ENCODE measurements around the gene GABRB3. TPM values are rescaled to one million over a fixed set of nuclear protein-coding genes. Genes with fewer than 3 reads are reported as not detected.

The GABRB3 gene
- total and polyA plus RNA-seq, 2 donors (not counting 3 experiments of a cell fraction or from before 2014, with no cell fraction given): 0.03 TPM; not detected in 1

GRCh38 chr15:26564361-26564760 lies 208.5 kb downstream of the GABRB3 start:
- ChIA-PET POLR2A (no interaction called here), CTCF (no interaction called here)

More at GRCh38 chr15:26564361-26564760, 208.5 kb downstream of the GABRB3 start:
- H3K79me2 ChIP-seq (ENCODE audit: control insufficient read depth, insufficient read depth, low read length): no peaks in the 10 kb centered on the region
- TF ChIP-seq GATA2 (IDR thresholded peaks at IDR 0.05; ENCODE audit: insufficient read depth, insufficient read length, low read depth, low read length): no peak
- TF ChIP-seq POLR2AphosphoS5 (IDR thresholded peaks at IDR 0.05; ENCODE audit: insufficient read depth, low read depth, low read length): no peak
- TF ChIP-seq CTCF (IDR thresholded peaks at IDR 0.05; ENCODE audit: extremely low read depth in 1 of 2, insufficient read depth in 1 of 2, low read depth in 1 of 2, low read length in 2 of 2): no peak
- TF ChIP-seq MYC (IDR thresholded peaks at IDR 0.05; ENCODE audit: low read depth, low read length): no peak
- no peak for TF ChIP-seq POLR2A (IDR thresholded peaks at IDR 0.05; ENCODE audit: low read depth, low read length)
- TF ChIP-seq MAX (IDR thresholded peaks at IDR 0.05; ENCODE audit: insufficient read depth, insufficient read length): no peak
- no peak for TF ChIP-seq JUN (IDR thresholded peaks at IDR 0.05; ENCODE audit: borderline replicate concordance, insufficient read depth, insufficient read length, low read depth)
- TF ChIP-seq EZH2 (IDR thresholded peaks at IDR 0.05; ENCODE audit: borderline replicate concordance, low read depth, low read length, severe bottlenecking): no peak
- no peak for TF ChIP-seq FOS (IDR thresholded peaks at IDR 0.05; ENCODE audit: borderline replicate concordance, insufficient read depth, low read length)
- dilution Hi-C loops (cut with MboI; ENCODE audit: extremely low pct_ligation_motif_present, low sequenced_read_pairs): no loop called here
- peaks cover 12% of the 10 kb centered on the region for H3K9me3 ChIP-seq (replicated peaks; ENCODE audit: control insufficient read depth, insufficient read depth, low read length)
- H3K4me3 ChIP-seq (replicated peaks in 1 of 3; ENCODE audit: insufficient read depth in 1 of 3, low read depth in 1 of 3, low read length in 3 of 3): no peak overlapping the region
- H3K27ac ChIP-seq (ENCODE audit: insufficient read depth, low read depth, low read length): no peak overlapping the region
- H3K9me1 ChIP-seq (replicated peaks; ENCODE audit: control insufficient read depth, extremely low read depth, insufficient read depth, low read length): no peaks in the 10 kb centered on the region
- no peaks in the 10 kb centered on the region for H3K27me3 ChIP-seq (ENCODE audit: control insufficient read depth in 2 of 2, insufficient read depth in 2 of 2, low read length in 2 of 2)
- no peaks in the 10 kb centered on the region for H4K20me1 ChIP-seq (replicated peaks; ENCODE audit: control insufficient read depth, extremely low read depth, insufficient read depth, low read length)
- no peaks in the 10 kb centered on the region for H3K36me3 ChIP-seq (ENCODE audit: control insufficient read depth in 2 of 2, extremely low read depth in 1 of 2, insufficient read depth in 2 of 2, low read length in 2 of 2)
- H3K4me1 ChIP-seq (ENCODE audit: control insufficient read depth, extremely low read depth, insufficient read depth, low read length): no peaks in the 10 kb centered on the region
- FAIRE-seq: no peak
- no peak overlapping the region for H3K4me2 ChIP-seq (ENCODE audit: insufficient read depth, low read length)
- H2AFZ ChIP-seq (ENCODE audit: low read depth, low read length): no peak overlapping the region
- DNase-seq (ENCODE audit: low read depth, low spot score): no peak
- intact Hi-C loops (cut with micrococcal nuclease): no loop called here
- BruUV-seq (replicated peaks): no TSS peak
- no peak overlapping the region for H3K9ac ChIP-seq (replicated peaks; ENCODE audit: extremely low read depth, insufficient read depth, low read length)

All from endothelial cell of umbilical vein (primary cell).